HEK293T (cell line): ENCODE results near the gene C17orf113.

Source experiments
- BHLHE40 ChIP-seq: fragments of 450-650 bp; IDR thresholded peaks from 2 replicates; pipeline ENCODE4 v1.6.1; 2016; ENCODE audit warnings: mild to moderate bottlenecking, moderate library complexity, borderline replicate concordance
- CTBP1 ChIP-seq: fragments of 450-650 bp; IDR thresholded peaks from 2 replicates; pipeline ENCODE4 v1.6.1; 2016; ENCODE audit warnings: borderline replicate concordance
- ELF4 ChIP-seq: fragments of 450-650 bp; IDR thresholded peaks from 2 replicates; pipeline ENCODE4 v1.6.1; 2017; ENCODE audit warnings: antibody characterized with exemption
- FOXA1 ChIP-seq: fragments of 450-650 bp; IDR thresholded peaks from 2 replicates; pipeline ENCODE4 v1.6.1; 2016; ENCODE audit warnings: mild to moderate bottlenecking
- HDGF ChIP-seq: fragments of 450-650 bp; IDR thresholded peaks from 2 replicates; pipeline ENCODE4 v1.6.1; 2017; ENCODE audit warnings: antibody characterized with exemption, borderline replicate concordance
- L3MBTL2 ChIP-seq: fragments of 450-650 bp; conservative IDR thresholded peaks from 2 replicates; pipeline ENCODE4 v1.6.1; 2016; ENCODE audit warnings: mild to moderate bottlenecking
- LEF1 ChIP-seq: fragments of 450-650 bp; IDR thresholded peaks from 2 replicates; pipeline ENCODE4 v1.6.1; 2017; ENCODE audit warnings: mild to moderate bottlenecking, borderline replicate concordance
- SP1 ChIP-seq: fragments of 450-650 bp; IDR thresholded peaks from 2 replicates; pipeline ENCODE4 v1.6.1; 2017
- SUZ12 ChIP-seq: fragments of 450-650 bp; IDR thresholded peaks from 2 replicates; pipeline ENCODE4 v1.6.1; 2016; ENCODE audit warnings: mild to moderate bottlenecking
- TARDBP ChIP-seq: fragments of 450-650 bp; IDR thresholded peaks from 2 replicates; pipeline ENCODE4 v1.6.1; 2016

DNA sequence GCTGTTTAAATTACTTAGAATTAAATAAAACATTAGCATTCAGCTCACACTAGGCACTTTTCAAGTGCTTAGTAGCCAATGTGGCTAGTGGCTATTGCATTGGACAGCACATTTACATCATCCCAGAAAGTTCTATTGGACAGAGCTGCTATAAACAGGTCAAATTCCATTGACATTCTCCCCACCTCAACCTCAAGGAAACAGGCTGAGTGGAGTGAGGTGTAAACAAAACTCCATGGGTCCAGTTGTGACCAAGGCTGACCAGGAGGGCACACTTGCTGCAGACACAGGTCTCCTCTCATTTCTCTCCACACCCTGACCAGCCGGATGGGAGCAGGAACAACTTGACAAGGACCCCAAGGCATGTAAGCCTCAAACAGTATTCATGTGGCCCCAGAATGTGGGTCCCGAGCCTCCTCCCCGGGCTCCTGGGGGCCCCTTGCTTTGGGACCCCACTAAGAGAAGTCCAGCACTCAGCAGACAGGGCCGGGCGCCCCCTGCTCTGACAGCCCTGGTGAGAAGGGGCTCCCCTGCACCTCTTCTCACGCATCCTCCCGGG, 488 bp downstream of the C17orf113 start:
- no peak for TF ChIP-seq CTBP1
- no peak for TF ChIP-seq TARDBP
- no peak for TF ChIP-seq SP1
- no peak; the same call in 1 of the 2 replicates for TF ChIP-seq L3MBTL2
- TF ChIP-seq BHLHE40, result no peak
- no peak for TF ChIP-seq SUZ12
- TF ChIP-seq LEF1, result no peak
- TF ChIP-seq ELF4, result no peak
- no peak for TF ChIP-seq HDGF
- TF ChIP-seq FOXA1, result no peak
